Measurements from ENCODE around the gene PRTFDC1.
"Not testable (repeated sequence)": the region's sequence is repeated elsewhere in the genome, so short reads cannot be mapped to it uniquely, and the experiment has no call there.

The PRTFDC1 gene

GRCh38 chr10:24952143-24952706 lies at the start of gene PRTFDC1:
TSS of gene PRTFDC1 (minus strand) at chr10:24952606. CDS start at chr10:24952575, 31 bp downstream.
- DNase-seq (ENCODE audit: low read depth), result no peak

- no peak for DNase-seq (ENCODE audit: low read depth)
Observed at GRCh38 chr10:24998044-24998443, 45.6 kb upstream of the PRTFDC1 start.

- no peak for DNase-seq (ENCODE audit: low read depth)
Observed at GRCh38 chr10:24995072-24995471, 42.7 kb upstream of the PRTFDC1 start.

GRCh38 chr10:24993237-24993958 lies 41.0 kb upstream of the PRTFDC1 start:
- DNase-seq (ENCODE audit: low read depth), result no peak

GRCh38 chr10:24992512-24993133 lies 40.2 kb upstream of the PRTFDC1 start:
- no peak for DNase-seq (ENCODE audit: low read depth)

- no peak for DNase-seq (ENCODE audit: low read depth)
Observed at GRCh38 chr10:24991298-24991697, 38.9 kb upstream of the PRTFDC1 start.

- no peak for DNase-seq (ENCODE audit: low read depth)
Observed at GRCh38 chr10:24989867-24990266, 37.5 kb upstream of the PRTFDC1 start.

GRCh38 chr10:24988831-24989640 lies 36.6 kb upstream of the PRTFDC1 start:
- no peak for DNase-seq (ENCODE audit: low read depth)

- no peak for DNase-seq (ENCODE audit: low read depth)
Observed at GRCh38 chr10:24984906-24985305, 32.5 kb upstream of the PRTFDC1 start.

- DNase-seq (ENCODE audit: low read depth), result no peak
Observed at GRCh38 chr10:24983946-24984345, 31.5 kb upstream of the PRTFDC1 start.

GRCh38 chr10:24983130-24983529 lies 30.7 kb upstream of the PRTFDC1 start:
- no peak for DNase-seq (ENCODE audit: low read depth)

GRCh38 chr10:24982319-24983112 lies 30.1 kb upstream of the PRTFDC1 start:
- no peak for DNase-seq (ENCODE audit: low read depth)

- DNase-seq (ENCODE audit: low read depth), result no peak
Observed at GRCh38 chr10:24981161-24981710, 28.8 kb upstream of the PRTFDC1 start.

- DNase-seq (ENCODE audit: low read depth), result no peak
Observed at GRCh38 chr10:24979685-24980084, 27.3 kb upstream of the PRTFDC1 start.

- DNase-seq (ENCODE audit: low read depth), result no peak
Observed at GRCh38 chr10:24974976-24975375, 22.6 kb upstream of the PRTFDC1 start.

GRCh38 chr10:24973163-24973562 lies 20.8 kb upstream of the PRTFDC1 start:
- no peak for DNase-seq (ENCODE audit: low read depth)

- DNase-seq (ENCODE audit: low read depth), result no peak
Observed at GRCh38 chr10:24971374-24971773, 19.0 kb upstream of the PRTFDC1 start.

GRCh38 chr10:24969841-24970281 lies 17.5 kb upstream of the PRTFDC1 start:
- DNase-seq (ENCODE audit: low read depth), result no peak

- not testable (repeated sequence) for DNase-seq (ENCODE audit: low read depth)
Observed at GRCh38 chr10:24968951-24969350, 16.5 kb upstream of the PRTFDC1 start.

GRCh38 chr10:24968349-24968748 lies 15.9 kb upstream of the PRTFDC1 start:
- DNase-seq (ENCODE audit: low read depth), result no peak

- no peak for DNase-seq (ENCODE audit: low read depth)
Observed at GRCh38 chr10:24966962-24967481, 14.6 kb upstream of the PRTFDC1 start.
